Smooth muscle cell (in vitro differentiated cells): ENCODE results near the gene PCSK4. TPM values are rescaled to one million over a fixed set of nuclear protein-coding genes. Genes with fewer than 3 reads are reported as not detected.
A peak's percentile ranks its signal among the peaks of the same experiment; 100 is the strongest.

Experiments
- DNase-seq: peaks from one replicate; lab custom pipeline; 2025; ENCODE audit not compliant: unreplicated experiment; lab: John Stamatoyannopoulos, UW
- H2AFZ ChIP-seq: fragments of 200-600 bp; sonication (generic); 2 replicates; pipeline ENCODE4 v1.6.0; 2016; ENCODE audit warnings: antibody characterized with exemption, low read depth, mild to moderate bottlenecking
- H3F3A ChIP-seq: fragments of 200-600 bp; sonication (generic); 2 replicates; pipeline ENCODE4 v1.6.0; 2017; ENCODE audit warnings: antibody characterized with exemption, low read depth
- H3K27ac ChIP-seq: fragments of 200-600 bp; sonication (generic); 2 replicates; pipeline ENCODE4 v1.5.1; 2016; ENCODE audit warnings: low read depth, mild to moderate bottlenecking
- H3K27me3 ChIP-seq: fragments of 200-600 bp; sonication (generic); 2 replicates; pipeline ENCODE4 v1.6.1; 2016; ENCODE audit warnings: low read depth, mild to moderate bottlenecking
- H3K36me3 ChIP-seq: fragments of 200-600 bp; sonication (generic); 2 replicates; pipeline ENCODE4 v1.5.1; 2016; ENCODE audit warnings: low read depth
- H3K4me1 ChIP-seq: fragments of 200-600 bp; sonication (generic); 2 replicates; pipeline ENCODE4 v1.5.1; 2016; ENCODE audit warnings: low read depth
- H3K4me2 ChIP-seq: fragments of 200-600 bp; sonication (generic); 2 replicates; pipeline ENCODE4 v1.6.0; 2016; ENCODE audit warnings: mild to moderate bottlenecking
- H3K4me3 ChIP-seq: fragments of 200-600 bp; sonication (generic); 2 replicates; pipeline ENCODE4 v1.5.1; 2016; ENCODE audit warnings: mild to moderate bottlenecking
- H3K79me2 ChIP-seq: fragments of 200-600 bp; sonication (generic); 2 replicates; pipeline ENCODE4 v1.6.0; 2016; ENCODE audit warnings: low read depth, mild to moderate bottlenecking
- H3K9ac ChIP-seq: fragments of 200-600 bp; sonication (generic); 2 replicates; pipeline ENCODE4 v1.6.0; 2016; ENCODE audit warnings: low read depth
- H3K9me3 ChIP-seq: fragments of 200-600 bp; sonication (generic); replicated peaks from 2 replicates; pipeline ENCODE4 v1.5.1; 2016; ENCODE audit warnings: low read depth
- H4K20me1 ChIP-seq: fragments of 200-600 bp; sonication (generic); 2 replicates; pipeline ENCODE4 v1.6.0; 2016; ENCODE audit warnings: low read depth
- CTCF ChIP-seq: fragments of 200-600 bp; sonication (generic); IDR thresholded peaks from 2 replicates; pipeline ENCODE4 v1.5.1; 2017; ENCODE audit warnings: borderline replicate concordance, mild to moderate bottlenecking, antibody characterized with exemption; ENCODE audit not compliant: insufficient read depth, poor library complexity, severe bottlenecking
- WGBS: methylation state at CpG from one replicate; pipeline ENCODE4 v1.1.7; 2016; ENCODE audit warnings: low lambda C conversion rate; 5-methylcytosine and 5-hydroxymethylcytosine counted together
- polyA plus RNA-seq: library from polyadenylated mRNA; unstranded; fragments of >200 nt; fragmentation: Nextera tagmentation; extraction: Ambion mirVana; gene quantifications from 2 replicates; pipeline ENCODE4 v1.2.1, GENCODE V29; 2016
- total RNA-seq: library from RNA; depleted of rRNA; stranded (reverse); fragments of >200 nt; gene quantifications from 2 replicates; pipeline ENCODE4 v1.2.3, GENCODE V29; 2014

Gene PCSK4
- total and polyA plus RNA-seq, 2 experiments from 2014 or later, result 1.7 to 8.7 TPM

GRCh38 chr19:1470305-1471009, 19.7 kb downstream of the PCSK4 start:
- Histone ChIP-seq H3K4me1 (peaks cover 31% of the 10 kb centered on the region), H3K27me3 (peaks cover 81% of the 10 kb centered on the region), H3K4me2 (peak overlapping the region; percentile 83), H3K9ac (no peak overlapping the region), H4K20me1 (peaks cover 97% of the 10 kb centered on the region), H2AFZ (no peak overlapping the region), H3F3A (no peaks in the 10 kb centered on the region), H3K9me3 (no peaks in the 10 kb centered on the region), H3K4me3 (peak overlapping the region; percentile 40), H3K79me2 (no peaks in the 10 kb centered on the region), H3K36me3 (no peaks in the 10 kb centered on the region), H3K27ac (no peak overlapping the region)
- no peak for TF ChIP-seq CTCF
- 3% methylated on average over 48 of the region's 67 CpGs for WGBS
- DNase-seq, result no peak

DNA sequence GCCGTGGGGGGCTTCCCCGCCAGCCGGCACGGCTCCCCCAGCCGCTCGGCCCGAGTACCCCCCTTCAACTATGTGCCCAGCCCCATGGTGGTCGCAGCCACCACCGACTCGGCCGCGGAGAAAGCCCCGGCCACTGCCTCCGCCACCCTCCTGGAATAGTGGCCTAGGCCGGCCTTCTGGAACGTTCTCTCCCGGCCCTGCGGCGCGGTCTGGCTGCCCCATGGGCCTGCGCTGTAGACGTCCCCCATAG, 20.2 kb downstream of the PCSK4 start:
- no peak overlapping the region for H3K27ac ChIP-seq
- H3K4me2 ChIP-seq, result peak overlapping the region; percentile 83
- no peaks in the 10 kb centered on the region for H3K36me3 ChIP-seq
- H3K27me3 ChIP-seq, result peaks cover 86% of the 10 kb centered on the region
- TF ChIP-seq CTCF, result no peak
- peaks cover 31% of the 10 kb centered on the region for H3K4me1 ChIP-seq
- no peak for DNase-seq
- peaks cover 97% of the 10 kb centered on the region for H4K20me1 ChIP-seq
- no peak overlapping the region for H2AFZ ChIP-seq
- no peaks in the 10 kb centered on the region for H3F3A ChIP-seq
- no peaks in the 10 kb centered on the region for H3K9me3 ChIP-seq
- 24% methylated on average over 22 of the region's 22 CpGs for WGBS
- H3K4me3 ChIP-seq, result peak overlapping the region; percentile 40
- no peak overlapping the region for H3K9ac ChIP-seq
- no peaks in the 10 kb centered on the region for H3K79me2 ChIP-seq

DNA sequence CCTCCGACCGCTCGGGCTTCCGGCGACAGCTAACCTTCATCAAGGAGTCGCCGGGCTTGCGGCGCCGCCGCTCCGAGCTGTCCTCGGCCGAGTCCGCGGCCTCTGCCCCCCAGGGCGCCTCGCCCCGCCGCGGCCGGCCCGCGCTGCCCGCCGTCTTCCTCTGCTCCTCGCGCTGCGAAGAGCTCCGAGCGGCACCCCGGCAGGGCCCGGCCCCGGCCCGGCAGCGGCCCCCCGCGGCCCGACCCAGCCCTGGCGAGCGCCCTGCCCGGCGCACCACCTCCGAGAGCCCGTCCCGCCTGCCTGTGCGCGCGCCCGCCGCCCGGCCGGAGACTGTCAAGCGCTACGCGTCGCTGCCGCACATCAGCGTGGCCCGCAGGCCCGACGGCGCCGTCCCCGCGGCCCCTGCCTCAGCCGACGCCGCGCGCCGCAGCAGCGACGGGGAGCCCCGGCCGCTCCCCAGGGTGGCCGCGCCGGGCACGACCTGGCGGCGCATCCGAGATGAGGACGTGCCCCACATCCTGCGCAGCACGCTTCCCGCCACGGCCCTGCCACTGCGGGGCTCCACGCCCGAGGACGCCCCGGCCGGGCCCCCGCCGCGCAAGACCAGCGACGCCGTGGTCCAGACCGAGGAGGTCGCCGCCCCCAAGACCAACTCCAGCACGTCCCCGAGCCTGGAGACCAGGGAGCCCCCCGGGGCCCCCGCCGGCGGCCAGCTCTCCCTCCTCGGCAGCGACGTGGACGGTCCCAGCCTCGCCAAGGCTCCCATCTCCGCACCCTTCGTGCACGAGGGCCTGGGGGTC, 20.7 kb downstream of the PCSK4 start:
- H3K4me1 ChIP-seq, result peaks cover 31% of the 10 kb centered on the region
- peak overlapping the region; percentile 83 for H3K4me2 ChIP-seq
- no peak overlapping the region for H3K9ac ChIP-seq
- TF ChIP-seq CTCF, result no peak
- H2AFZ ChIP-seq, result no peak overlapping the region
- H3K79me2 ChIP-seq, result no peaks in the 10 kb centered on the region
- no peaks in the 10 kb centered on the region for H3K9me3 ChIP-seq
- peaks cover 89% of the 10 kb centered on the region for H3K27me3 ChIP-seq
- H3K27ac ChIP-seq, result no peak overlapping the region
- no peaks in the 10 kb centered on the region for H3K36me3 ChIP-seq
- 8% methylated on average over 49 of the region's 117 CpGs for WGBS
- peak overlapping the region; percentile 40 for H3K4me3 ChIP-seq
- H4K20me1 ChIP-seq, result peaks cover 97% of the 10 kb centered on the region
- no peak for DNase-seq
- no peaks in the 10 kb centered on the region for H3F3A ChIP-seq
